ENCODE data around the gene PAQR6. TPM values are rescaled to one million over a fixed set of nuclear protein-coding genes. Genes with fewer than 3 reads are reported as not detected.

PAQR6 gene
- total RNA-seq (1 to 10 TPM in 1 of 4 donors, under 1 TPM in 3; 0.32 to 1.2 (median 0.80) TPM), polyA plus RNA-seq (under 1 TPM; 0.30 to 0.85 (median 0.39) TPM)
- long read RNA-seq, donor 1: 0 reads
- long read RNA-seq, donor 2, partial matches to known transcripts: 1 of 1 reads
- long read RNA-seq, donor 2, other reads (novel, unspliced or antisense): 0 of 1 reads

GRCh38 chr1:156247460-156248322 lies at the start of gene PAQR6:
TSS of gene PAQR6 (minus strand) at chr1:156248056. CDS start at chr1:156246731, 1,325 bp downstream.
- WGBS, 3 donors: 28 to 41% (median 29%) methylated on average over 14 to 16 of the region's 16 CpGs
- DNase-seq (peak; percentile 26 to 29), ATAC-seq (peak in 3 of 4 donors; percentile 12 to 41 (median 38))
- TF ChIP-seq CTCF (IDR thresholded peaks at IDR 0.05): no peak
- Histone ChIP-seq H3K4me1 (peaks cover 9% of the 10 kb centered on the region), H3K36me3 (ENCODE audit: insufficient read depth in 1 of 2, low read depth in 1 of 2) (peaks cover 0 to 40% of the 10 kb centered on the region in 2 donors), H3K4me3 (no peak within 1 kb of the TSS), H3K27ac (no peak within 1 kb of the TSS), H3K27me3 (ENCODE audit: insufficient read depth in 3 of 3, low read length in 2 of 3) (peaks cover 0 to 17% (median 10%) of the 10 kb centered on the region in 3 donors), H3K9me3 (no peaks in the 10 kb centered on the region)
- intact Hi-C loops (cut with DNase I): no loop called here

- no peaks in the 10 kb centered on the region for H3K4me1 ChIP-seq
- peak; percentile 72 to 83 for DNase-seq
- peak within 1 kb of the TSS; percentile 2 for H3K27ac ChIP-seq
- no peak for TF ChIP-seq CTCF (IDR thresholded peaks at IDR 0.05)
- peak within 1 kb of the TSS; percentile 76 for H3K4me3 ChIP-seq
- 1% methylated on average over 17 of the region's 17 CpGs for WGBS, 3 donors
- intact Hi-C loops (cut with DNase I): no loop called here
- H3K27me3 ChIP-seq (ENCODE audit: insufficient read depth in 3 of 3, low read length in 2 of 3): no peaks in the 10 kb centered on the region
- H3K36me3 ChIP-seq (ENCODE audit: insufficient read depth in 1 of 2, low read depth in 1 of 2): peaks cover 0 to 19% of the 10 kb centered on the region in 2 donors
- no peaks in the 10 kb centered on the region for H3K9me3 ChIP-seq
- peak; percentile 50 to 82 (median 65) for ATAC-seq
Measured at GRCh38 chr1:156295391-156295947, 47.6 kb upstream of the PAQR6 start, which contains the start of gene GLMP. TSS of gene GLMP (minus strand) at chr1:156295679. CDS start at chr1:156295645, 34 bp downstream.

GRCh38 chr1:156293895-156294294 lies 46.0 kb upstream of the PAQR6 start:
- no peak for TF ChIP-seq CTCF (IDR thresholded peaks at IDR 0.05)
- Histone ChIP-seq H3K36me3 (ENCODE audit: insufficient read depth in 1 of 2, low read depth in 1 of 2) (peaks cover 0 to 25% of the 10 kb centered on the region in 2 donors), H3K4me1 (no peaks in the 10 kb centered on the region), H3K27ac (no peak overlapping the region), H3K4me3 (no peak overlapping the region), H3K27me3 (ENCODE audit: insufficient read depth in 3 of 3, low read length in 2 of 3) (no peaks in the 10 kb centered on the region), H3K9me3 (no peaks in the 10 kb centered on the region)
- ATAC-seq (no peak), DNase-seq (no peak)
- intact Hi-C loops (cut with DNase I): no loop called here
- 87 to 90% (median 90%) methylated on average over 9 of the region's 9 CpGs for WGBS, 3 donors

GRCh38 chr1:156293098-156293434 lies 45.2 kb upstream of the PAQR6 start:
- peaks cover 0 to 30% of the 10 kb centered on the region in 2 donors for H3K36me3 ChIP-seq (ENCODE audit: insufficient read depth in 1 of 2, low read depth in 1 of 2)
- ATAC-seq: no peak
- H3K27ac ChIP-seq: no peak overlapping the region
- H3K4me1 ChIP-seq: no peaks in the 10 kb centered on the region
- no peaks in the 10 kb centered on the region for H3K27me3 ChIP-seq (ENCODE audit: insufficient read depth in 3 of 3, low read length in 2 of 3)
- DNase-seq: no peak
- intact Hi-C loops (cut with DNase I): no loop called here
- no peak for TF ChIP-seq CTCF (IDR thresholded peaks at IDR 0.05)
- 84 to 87% (median 86%) methylated on average over 8 of the region's 8 CpGs for WGBS, 3 donors
- H3K9me3 ChIP-seq: no peaks in the 10 kb centered on the region
- no peak overlapping the region for H3K4me3 ChIP-seq

All from psoas muscle (tissue), 8 donors.